IPS-18c (cell line): ENCODE results near the gene ZNF213.
"Not testable (repeated sequence)": the region's sequence is repeated elsewhere in the genome, so short reads cannot be mapped to it uniquely, and the experiment has no call there.

Experiments used
- H3K4me3 ChIP-seq: 2 replicates; pipeline ENCODE4 v1.7.0; 2013; ENCODE audit warnings: low read depth, mild to moderate bottlenecking, low read length, moderate library complexity; ENCODE audit not compliant: insufficient read depth
- H3K9me3 ChIP-seq: one replicate; pipeline ENCODE4 v1.6.1; 2013; ENCODE audit warnings: mild to moderate bottlenecking, low read length, moderate library complexity; ENCODE audit not compliant: control insufficient read depth, insufficient read depth

Gene ZNF213

DNA sequence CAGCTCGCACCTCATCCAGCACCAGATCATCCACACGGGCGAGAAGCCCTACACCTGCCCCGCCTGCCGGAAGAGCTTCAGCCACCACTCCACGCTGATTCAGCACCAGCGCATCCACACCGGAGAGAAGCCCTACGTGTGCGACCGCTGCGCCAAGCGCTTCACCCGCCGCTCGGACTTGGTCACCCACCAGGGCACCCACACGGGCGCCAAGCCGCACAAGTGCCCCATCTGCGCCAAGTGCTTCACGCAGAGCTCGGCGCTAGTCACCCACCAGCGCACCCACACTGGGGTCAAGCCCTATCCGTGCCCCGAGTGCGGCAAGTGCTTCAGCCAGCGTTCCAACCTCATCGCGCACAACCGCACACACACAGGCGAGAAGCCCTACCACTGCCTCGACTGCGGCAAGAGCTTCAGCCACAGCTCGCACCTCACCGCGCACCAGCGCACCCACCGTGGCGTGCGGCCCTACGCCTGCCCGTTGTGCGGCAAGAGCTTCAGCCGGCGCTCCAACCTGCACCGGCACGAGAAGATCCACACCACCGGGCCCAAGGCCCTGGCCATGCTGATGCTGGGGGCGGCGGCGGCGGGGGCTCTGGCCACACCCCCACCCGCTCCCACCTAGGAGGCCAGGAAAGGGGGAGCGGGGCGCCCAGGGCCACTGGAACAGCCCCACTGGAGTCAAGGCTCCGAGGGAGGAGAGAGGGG is 15.0 kb upstream of the ZNF213 start:
- Histone ChIP-seq H3K4me3 (no peak overlapping the region), H3K9me3 (no peaks in the 10 kb centered on the region)

- H3K9me3 ChIP-seq, result no peaks in the 10 kb centered on the region
- no peak overlapping the region for H3K4me3 ChIP-seq
These were observed 14.4 kb upstream of the ZNF213 start for GRCh38 chr16:3120435-3120834.

- Histone ChIP-seq H3K4me3 (no peak overlapping the region), H3K9me3 (no peaks in the 10 kb centered on the region)
These were observed 12.9 kb upstream of the ZNF213 start for GRCh38 chr16:3121851-3122467.

- Histone ChIP-seq H3K4me3 (peak overlapping the region; percentile 80; the same call in 1 of the 2 replicates), H3K9me3 (no peaks in the 10 kb centered on the region)
These were observed 11.8 kb upstream of the ZNF213 start for GRCh38 chr16:3122926-3123570.

DNA sequence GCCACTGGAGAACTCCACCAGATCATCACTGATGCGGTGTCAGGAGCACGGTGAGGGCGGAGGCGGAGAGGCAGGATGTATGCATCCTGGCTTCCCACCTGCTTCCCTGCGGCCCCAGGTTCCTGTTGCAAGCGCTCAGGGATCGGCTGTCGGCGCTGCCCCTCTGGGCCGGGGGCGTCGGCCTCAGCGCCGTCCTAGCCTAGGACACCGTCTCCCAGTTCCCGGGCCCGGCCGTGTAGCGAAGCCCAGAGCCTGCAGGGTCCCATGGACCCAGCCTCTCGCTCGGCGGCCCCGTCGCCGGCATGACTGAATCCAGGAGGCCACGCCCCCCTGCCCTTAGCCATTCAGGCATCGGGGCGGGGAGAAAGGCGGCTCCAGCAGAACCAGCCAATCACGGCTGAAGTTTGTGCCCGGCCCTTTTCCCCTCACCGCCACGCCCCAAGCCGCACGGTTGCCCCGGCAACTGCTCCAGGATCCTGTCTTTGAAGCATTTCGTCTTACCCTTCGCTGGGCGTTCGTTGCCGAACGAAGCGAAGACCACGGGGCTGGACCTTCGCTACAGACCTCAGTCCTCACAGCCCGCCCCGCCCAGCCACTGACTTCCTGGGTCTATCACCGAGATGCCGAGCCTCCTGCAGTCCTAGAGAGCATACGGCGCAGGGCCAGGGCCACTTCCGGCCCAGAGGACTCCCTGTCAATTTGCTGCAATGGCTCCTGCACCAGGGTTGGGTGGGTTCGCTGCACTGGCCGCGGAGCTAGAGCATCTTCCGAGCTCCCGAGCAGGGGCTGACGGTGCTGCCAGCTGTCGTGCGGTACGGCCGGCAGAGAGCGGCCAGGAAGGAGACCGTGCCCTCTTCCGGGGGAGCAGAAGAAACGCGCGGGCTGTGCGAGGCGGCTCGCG is 10.6 kb upstream of the ZNF213 start:
- H3K9me3 ChIP-seq, result no peaks in the 10 kb centered on the region
- peak overlapping the region; percentile 80 for H3K4me3 ChIP-seq

DNA sequence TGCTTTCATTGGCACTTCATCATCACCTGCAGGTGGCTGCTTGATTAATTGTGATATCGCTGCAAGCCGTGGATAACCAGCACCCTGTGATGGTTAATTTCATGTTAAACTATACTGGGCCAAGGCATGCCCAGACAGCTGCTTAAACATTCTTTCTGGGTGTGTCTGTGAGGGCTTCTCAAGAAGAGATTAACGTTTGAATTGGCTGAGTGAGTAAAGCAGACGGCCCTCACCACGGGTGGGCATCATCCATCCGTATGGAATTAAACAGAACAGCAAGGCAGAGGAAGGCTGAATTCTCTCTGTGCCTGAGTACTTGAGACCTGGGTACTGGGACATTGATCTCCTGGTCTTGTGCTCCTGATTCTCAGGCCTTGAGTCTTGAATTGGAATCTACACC is 7.1 kb upstream of the ZNF213 start:
- no peak overlapping the region for H3K4me3 ChIP-seq
- no peaks in the 10 kb centered on the region for H3K9me3 ChIP-seq

- H3K9me3 ChIP-seq, result no peaks in the 10 kb centered on the region
- peak overlapping the region; percentile 40 for H3K4me3 ChIP-seq
These were observed 5.4 kb upstream of the ZNF213 start for GRCh38 chr16:3129137-3130131.

DNA sequence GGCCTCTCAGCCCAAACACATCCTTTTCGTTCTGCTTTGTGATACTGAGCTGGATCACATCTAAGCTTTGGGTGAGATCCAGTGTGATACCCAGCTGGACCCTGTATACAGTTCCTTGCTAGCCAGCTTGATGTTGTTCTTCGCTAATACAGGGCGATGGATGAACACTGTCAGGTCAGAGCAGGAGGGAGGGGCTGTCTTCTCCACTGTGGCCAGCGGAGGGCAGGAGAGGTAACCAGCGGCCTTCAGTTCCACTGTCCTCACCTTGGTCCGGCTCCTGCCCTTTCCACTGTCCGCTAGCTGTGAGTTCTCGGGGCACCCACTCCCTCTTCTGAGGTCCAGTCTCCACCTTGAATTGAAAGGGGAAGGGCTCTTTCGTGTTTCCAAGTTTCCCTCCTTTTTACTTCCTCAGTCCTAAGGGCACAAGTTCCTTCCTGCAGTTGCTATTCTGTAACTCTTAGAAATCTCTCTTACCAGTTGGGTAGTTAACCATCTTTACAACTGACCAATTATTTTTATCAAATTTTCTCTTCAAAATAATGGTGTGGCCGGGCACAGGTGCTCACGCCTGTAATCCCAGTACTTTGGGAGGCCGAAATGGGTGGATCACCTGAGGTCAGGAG is 3.0 kb upstream of the ZNF213 start:
- no peak overlapping the region for H3K4me3 ChIP-seq
- H3K9me3 ChIP-seq, result no peaks in the 10 kb centered on the region

DNA sequence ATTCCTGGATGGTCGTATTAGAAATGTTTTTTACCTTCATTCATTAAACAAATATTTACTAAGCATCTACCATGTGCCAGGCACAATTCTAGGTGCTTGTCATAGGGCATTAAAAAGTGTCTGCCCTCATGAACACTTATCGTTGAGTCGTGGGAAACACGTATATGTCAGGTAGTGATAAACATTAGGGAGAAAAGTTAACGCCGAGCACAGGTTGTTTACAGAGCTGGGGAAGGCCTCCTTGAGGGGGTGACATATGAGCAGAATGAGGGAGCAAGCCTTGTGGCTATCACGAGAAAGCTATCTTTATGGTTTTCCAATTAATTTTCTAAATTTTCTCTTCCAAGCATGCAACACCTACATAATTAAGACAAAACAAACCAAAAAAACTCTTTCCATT is 985 bp upstream of the ZNF213 start:
- Histone ChIP-seq H3K4me3 (peak overlapping the region; percentile 99), H3K9me3 (no peaks in the 10 kb centered on the region)

DNA sequence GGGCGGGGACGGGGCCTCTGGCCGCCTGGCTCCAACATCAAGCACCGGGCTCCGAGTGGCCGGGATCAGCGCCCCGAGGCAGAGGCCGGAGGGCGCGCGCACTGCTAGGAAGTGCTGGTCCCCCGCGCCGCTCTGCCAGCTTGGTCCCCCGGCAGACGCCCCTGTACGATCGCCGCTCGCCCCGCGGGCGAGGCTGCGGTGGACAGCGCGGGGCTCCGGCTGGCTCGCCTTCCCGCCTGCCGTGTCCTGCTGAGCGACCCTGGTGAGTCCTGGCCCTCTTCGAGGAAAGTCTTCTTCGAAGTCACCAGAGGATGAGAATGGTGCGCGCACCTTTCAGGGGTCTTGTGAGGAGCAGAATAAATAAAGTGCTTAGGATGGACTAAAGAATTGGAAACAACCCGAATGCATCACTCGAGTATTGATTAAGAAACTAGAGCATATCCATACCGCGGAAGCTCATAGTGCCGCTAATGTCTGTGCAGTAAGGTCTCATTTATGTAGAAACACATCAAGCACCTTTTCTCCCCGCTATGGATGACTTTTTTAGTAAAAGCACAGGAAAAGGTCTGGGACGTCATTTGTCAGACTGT is 392 bp downstream of the ZNF213 start:
- no peaks in the 10 kb centered on the region for H3K9me3 ChIP-seq
- H3K4me3 ChIP-seq, result peak overlapping the region; percentile 91

- Histone ChIP-seq H3K9me3 (no peaks in the 10 kb centered on the region), H3K4me3 (no peak overlapping the region)
These were observed 2.4 kb downstream of the ZNF213 start for GRCh38 chr16:3137267-3137666.

DNA sequence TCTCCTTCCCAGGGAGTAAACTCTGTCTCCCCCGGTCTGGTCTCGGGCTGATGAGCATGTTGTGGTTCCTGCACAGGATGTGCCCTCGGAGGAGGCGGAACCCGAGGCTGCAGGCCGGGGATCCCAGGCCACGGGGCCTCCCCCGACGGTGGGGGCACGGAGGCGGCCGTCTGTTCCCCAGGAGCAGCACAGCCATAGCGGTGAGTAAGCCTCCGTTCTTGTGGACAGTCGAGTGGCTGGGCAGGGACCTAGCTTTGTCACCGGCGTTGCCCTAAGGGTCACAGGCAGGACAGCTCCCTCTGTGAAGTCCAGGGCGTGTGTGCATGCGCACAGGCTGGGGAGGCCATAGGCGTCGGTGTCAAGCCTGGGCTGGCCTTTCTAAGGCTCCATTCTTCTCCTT is 3.5 kb downstream of the ZNF213 start:
- H3K4me3 ChIP-seq, result no peak overlapping the region
- no peaks in the 10 kb centered on the region for H3K9me3 ChIP-seq

- H3K4me3 ChIP-seq, result no peak overlapping the region
- H3K9me3 ChIP-seq, result no peaks in the 10 kb centered on the region
These were observed 4.1 kb downstream of the ZNF213 start for GRCh38 chr16:3138823-3139426.

GRCh38 chr16:3139561-3139960 is 4.7 kb downstream of the ZNF213 start:
- H3K4me3 ChIP-seq, H3K9me3 ChIP-seq: not testable (repeated sequence)

- H3K4me3 ChIP-seq, result no peak overlapping the region
- no peaks in the 10 kb centered on the region for H3K9me3 ChIP-seq
These were observed 6.0 kb downstream of the ZNF213 start for GRCh38 chr16:3140603-3141427.
